HG03039 (cell line): ENCODE measurements around the gene INO80.
"Not testable (repeated sequence)": the region's sequence is repeated elsewhere in the genome, so short reads cannot be mapped to it uniquely, and the experiment has no call there.

Experiments used
- ATAC-seq: cut with Tn5 transposase; IDR thresholded peaks from one replicate; pipeline ENCODE4 v1.9.1; 2021; ENCODE audit warnings: mild to moderate bottlenecking, moderate library complexity; ENCODE audit not compliant: unreplicated experiment

Gene INO80

GRCh38 chr15:41116962-41117252, 827 bp upstream of the INO80 start:
- no peak for ATAC-seq

GRCh38 chr15:41115652-41116115, 396 bp downstream of the INO80 start:
- peak; percentile 34 for ATAC-seq

GRCh38 chr15:41115161-41115651, 874 bp downstream of the INO80 start:
- no peak for ATAC-seq

GRCh38 chr15:41106947-41107346, 9.1 kb downstream of the INO80 start:
- ATAC-seq = no peak

- no peak for ATAC-seq
These were observed 10.4 kb downstream of the INO80 start for GRCh38 chr15:41105348-41106334.

GRCh38 chr15:41104234-41104633, 11.8 kb downstream of the INO80 start:
- no peak for ATAC-seq

GRCh38 chr15:41102854-41103253, 13.2 kb downstream of the INO80 start:
- ATAC-seq = no peak

GRCh38 chr15:41096178-41096577, 19.9 kb downstream of the INO80 start:
- ATAC-seq = no peak

GRCh38 chr15:41085029-41085428, 31.1 kb downstream of the INO80 start:
- no peak for ATAC-seq

- no peak for ATAC-seq
These were observed 35.9 kb downstream of the INO80 start for GRCh38 chr15:41080144-41080543.

- ATAC-seq = no peak
These were observed 36.4 kb downstream of the INO80 start for GRCh38 chr15:41079717-41080116.

GRCh38 chr15:41078879-41079278, 37.2 kb downstream of the INO80 start:
- not testable (repeated sequence) for ATAC-seq

GRCh38 chr15:41078125-41078524, 38.0 kb downstream of the INO80 start:
- no peak for ATAC-seq

GRCh38 chr15:41073028-41073427, 43.1 kb downstream of the INO80 start:
- no peak for ATAC-seq

GRCh38 chr15:41072013-41072412, 44.1 kb downstream of the INO80 start:
- no peak for ATAC-seq

- ATAC-seq = no peak
These were observed 49.6 kb downstream of the INO80 start for GRCh38 chr15:41066516-41066915.

GRCh38 chr15:41061667-41062066, 54.4 kb downstream of the INO80 start:
- ATAC-seq = no peak

- no peak for ATAC-seq
These were observed 55.6 kb downstream of the INO80 start for GRCh38 chr15:41060505-41060904.

- ATAC-seq = no peak
These were observed 59.3 kb downstream of the INO80 start for GRCh38 chr15:41056810-41057209.

- ATAC-seq = no peak
These were observed 60.4 kb downstream of the INO80 start for GRCh38 chr15:41055706-41056105.

GRCh38 chr15:41051139-41051538, 64.9 kb downstream of the INO80 start:
- ATAC-seq = no peak

- no peak for ATAC-seq
These were observed 67.2 kb downstream of the INO80 start for GRCh38 chr15:41048852-41049251.
